Adrenal gland (tissue), 12 donors: ENCODE data around the gene VWA3A. TPM values are rescaled to one million over a fixed set of nuclear protein-coding genes. Genes with fewer than 3 reads are reported as not detected.
"Not testable (repeated sequence)": the region's sequence is repeated elsewhere in the genome, so short reads cannot be mapped to it uniquely, and the experiment has no call there.

ENCODE experiments used
- DNase-seq, 7 donors: peaks; one replicate each; pipeline ENCODE4 v3.0.0-alpha.2; 2019 to 2020
- H3K27ac ChIP-seq, 5 donors: fragments of 200-600 bp; sonication (generic) in 4 of 5; 1 replicate in 3 of 5; 2 replicates in 2 of 5; pipeline versions ENCODE4 v1.5.1 to v1.8.0; 2016 to 2020; ENCODE audit warnings: mild to moderate bottlenecking in 1 of 5
- H3K27me3 ChIP-seq: fragments of 200-600 bp; 2 replicates; pipeline ENCODE4 v1.8.0; 2021
- H3K36me3 ChIP-seq, 2 donors: fragments of 200-600 bp; replicated peaks in 1 of 2; 1 replicate in 1 of 2; 2 replicates in 1 of 2; pipeline versions ENCODE4 v1.5.1 to v1.8.0; 2018 to 2022
- H3K4me1 ChIP-seq, 2 donors: fragments of 200-600 bp; replicated peaks in 1 of 2; 1 replicate in 1 of 2; 2 replicates in 1 of 2; pipeline versions ENCODE4 v1.5.1 to v1.8.0; 2018 to 2021
- H3K4me3 ChIP-seq, 4 donors: fragments of 200-600 bp; sonication (generic) in 3 of 4; one replicate each; pipeline ENCODE4 v1.5.1; 2016 to 2018
- H3K9me3 ChIP-seq, 3 donors: fragments of 200-600 bp; sonication (generic) in 1 of 3; replicated peaks in 1 of 3; 1 replicate in 2 of 3; 2 replicates in 1 of 3; pipeline versions ENCODE4 v1.5.1 to v1.8.0; 2016 to 2021
- POLR2A ChIP-seq, 2 donors: fragments of 450-650 bp; IDR thresholded peaks; one replicate each; pipeline ENCODE4 v1.6.1; 2017; ENCODE audit warnings: antibody characterized with exemption in 2 of 2, mild to moderate bottlenecking in 2 of 2, moderate library complexity in 1 of 2
- WGBS, 4 donors: extraction: QIAGEN DNeasy Blood & Tissue Kit in 2 of 4; methylation state at CpG; one replicate each; pipeline versions ENCODE4 v1.1.5 to v1.1.7; 2013 to 2017; 5-methylcytosine and 5-hydroxymethylcytosine counted together
- intact Hi-C, 2 donors: fragments of 100-400 bp; cut with DNase I; formaldehyde crosslinking; loops; one replicate each; pipeline versions ENCODE4 v1.14.1 to v1.15.0; 2022 to 2023
- polyA plus RNA-seq, 3 donors: library from polyadenylated mRNA; stranded (reverse); fragments of 200-250 nt in 2 of 3; fragments of 350-450 nt in 1 of 3; fragmentation: Illumina TruSeq in 1 of 3; extraction: RNeasy Lipid Tissue Mini Kit (QIAGEN cat#74804) in 1 of 3; gene quantifications; one replicate each; pipeline ENCODE4 v1.2.3, GENCODE V29; 2013 to 2014
- total RNA-seq, 9 donors: library from RNA; depleted of rRNA in 4 of 9; stranded (reverse); fragments of >200 nt in 4 of 9; fragments of 120-200 nt in 1 of 9; fragmentation: NEBNext Ultra II Directional in 1 of 9; extraction: Animal tissue kit (Norgen Biotek cat#: 25700) in 1 of 9; gene quantifications; one replicate each; pipeline versions ENCODE4 v1.1.0 to v1.2.4, GENCODE V29; 2013 to 2023
- TF ChIP-seq, protein P1 (sequence below), 6 experiments: fragments of 450-650 bp in 4 of 6; fragments of 200-600 bp in 2 of 6; sonication (generic) in 1 of 6; IDR thresholded peaks; 1 replicate in 5 of 6; 2 replicates in 1 of 6; pipeline versions ENCODE4 v1.5.1 to v1.8.0; 2016 to 2021; ENCODE audit warnings: antibody characterized with exemption in 6 of 6, mild to moderate bottlenecking in 2 of 6, moderate library complexity in 1 of 6
- donor health status: healthy with polysubstance abuse.
- donor health status: Bipolar disorder and iron deficiency.
- donor health status: DM: yes; HTN: yes; CAD: no.
- donor health status: DM: no; HTN: no; CAD: no.
- donor health status: DM: no; HTN: no; CAD: no.
- donor health status: DM: yes; HTN: yes; CAD: no.

VWA3A gene
- total and polyA plus RNA-seq, 12 donors, result 0.17 to 0.72 (median 0.29) TPM; not detected in 6

DNA sequence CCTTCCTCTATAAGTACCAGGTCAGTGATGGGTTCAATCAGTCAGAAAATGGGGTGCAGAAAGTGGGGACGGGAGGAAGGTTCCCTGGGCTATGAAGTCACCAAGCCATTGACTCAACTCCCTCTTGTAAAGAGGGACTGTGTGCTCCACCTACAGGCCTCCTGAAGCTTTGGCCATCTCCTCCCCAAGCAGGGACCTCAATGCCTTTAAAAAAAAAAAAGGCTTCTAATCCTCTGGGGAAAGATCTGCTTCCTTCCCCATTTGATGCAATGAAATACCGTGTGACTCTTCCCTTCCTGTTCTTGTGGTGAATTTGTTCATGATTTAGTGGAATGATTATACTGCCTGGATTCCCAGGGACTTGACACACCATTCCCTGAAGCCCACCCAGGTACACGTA lies 30.8 kb downstream of the VWA3A start:
- intact Hi-C loops, result no loop called here
- no peak overlapping the region for H3K4me3 ChIP-seq

DNA sequence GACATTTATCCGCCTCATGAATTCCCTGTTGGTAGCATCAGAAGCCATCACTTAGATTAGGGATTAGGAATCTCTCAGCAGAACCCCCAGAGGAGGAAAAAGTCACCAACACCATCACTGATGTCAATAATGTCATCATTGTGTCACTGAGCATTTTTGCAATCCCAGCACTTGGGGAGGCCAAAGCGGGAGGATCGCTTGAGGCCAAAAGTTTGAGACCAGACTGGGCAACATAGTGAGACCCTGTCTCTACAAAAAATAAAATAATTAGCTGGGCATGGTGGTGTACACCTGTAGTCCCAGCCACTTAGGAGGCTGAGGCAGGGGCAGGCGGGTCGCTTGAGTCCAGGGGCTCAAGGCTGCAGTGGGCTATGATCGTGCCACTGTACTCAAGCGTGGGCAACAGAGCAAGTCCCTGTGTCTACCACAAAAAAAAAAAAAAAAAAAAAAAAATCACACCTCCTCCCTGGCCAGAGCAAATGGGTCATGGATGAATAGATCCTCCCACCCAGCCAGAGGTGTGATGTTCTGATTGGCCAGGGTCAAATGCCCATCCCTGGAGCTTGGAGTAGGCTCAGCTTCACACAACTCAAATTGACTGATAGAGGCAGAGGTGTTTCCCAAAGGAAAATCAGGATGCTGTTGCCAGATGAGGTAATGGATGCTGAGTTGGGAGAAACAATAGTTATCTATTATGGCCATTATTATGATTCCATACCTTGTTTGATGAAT lies 31.6 kb downstream of the VWA3A start:
- TF ChIP-seq, protein P1, sequence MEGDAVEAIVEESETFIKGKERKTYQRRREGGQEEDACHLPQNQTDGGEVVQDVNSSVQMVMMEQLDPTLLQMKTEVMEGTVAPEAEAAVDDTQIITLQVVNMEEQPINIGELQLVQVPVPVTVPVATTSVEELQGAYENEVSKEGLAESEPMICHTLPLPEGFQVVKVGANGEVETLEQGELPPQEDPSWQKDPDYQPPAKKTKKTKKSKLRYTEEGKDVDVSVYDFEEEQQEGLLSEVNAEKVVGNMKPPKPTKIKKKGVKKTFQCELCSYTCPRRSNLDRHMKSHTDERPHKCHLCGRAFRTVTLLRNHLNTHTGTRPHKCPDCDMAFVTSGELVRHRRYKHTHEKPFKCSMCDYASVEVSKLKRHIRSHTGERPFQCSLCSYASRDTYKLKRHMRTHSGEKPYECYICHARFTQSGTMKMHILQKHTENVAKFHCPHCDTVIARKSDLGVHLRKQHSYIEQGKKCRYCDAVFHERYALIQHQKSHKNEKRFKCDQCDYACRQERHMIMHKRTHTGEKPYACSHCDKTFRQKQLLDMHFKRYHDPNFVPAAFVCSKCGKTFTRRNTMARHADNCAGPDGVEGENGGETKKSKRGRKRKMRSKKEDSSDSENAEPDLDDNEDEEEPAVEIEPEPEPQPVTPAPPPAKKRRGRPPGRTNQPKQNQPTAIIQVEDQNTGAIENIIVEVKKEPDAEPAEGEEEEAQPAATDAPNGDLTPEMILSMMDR (IDR thresholded peaks at IDR 0.05), result no peak
- TF ChIP-seq POLR2A (IDR thresholded peaks at IDR 0.05), result no peak
- DNase-seq, result no peak
- 92 to 95% (median 94%) methylated on average over 5 to 7 of the region's 7 CpGs for WGBS, 4 donors
- Histone ChIP-seq H3K4me1 (no peaks in the 10 kb centered on the region), H3K27me3 (no peaks in the 10 kb centered on the region), H3K27ac (no peak overlapping the region), H3K36me3 (no peaks in the 10 kb centered on the region), H3K4me3 (no peak overlapping the region), H3K9me3 (no peaks in the 10 kb centered on the region)
- intact Hi-C loops, result no loop called here

More for the DNA sequence above, 30.8 kb downstream of the VWA3A start:
- TF ChIP-seq POLR2A (IDR thresholded peaks at IDR 0.05), result no peak
- TF ChIP-seq, protein P1 (IDR thresholded peaks at IDR 0.05), result no peak
- WGBS, 4 donors, result 41 to 59% (median 51%) methylated on average over 3 of the region's 3 CpGs
- H3K27me3 ChIP-seq, result no peaks in the 10 kb centered on the region
- no peak overlapping the region for H3K27ac ChIP-seq
- H3K9me3 ChIP-seq, result no peaks in the 10 kb centered on the region
- no peaks in the 10 kb centered on the region for H3K4me1 ChIP-seq
- DNase-seq, result no peak
- no peaks in the 10 kb centered on the region for H3K36me3 ChIP-seq

DNA sequence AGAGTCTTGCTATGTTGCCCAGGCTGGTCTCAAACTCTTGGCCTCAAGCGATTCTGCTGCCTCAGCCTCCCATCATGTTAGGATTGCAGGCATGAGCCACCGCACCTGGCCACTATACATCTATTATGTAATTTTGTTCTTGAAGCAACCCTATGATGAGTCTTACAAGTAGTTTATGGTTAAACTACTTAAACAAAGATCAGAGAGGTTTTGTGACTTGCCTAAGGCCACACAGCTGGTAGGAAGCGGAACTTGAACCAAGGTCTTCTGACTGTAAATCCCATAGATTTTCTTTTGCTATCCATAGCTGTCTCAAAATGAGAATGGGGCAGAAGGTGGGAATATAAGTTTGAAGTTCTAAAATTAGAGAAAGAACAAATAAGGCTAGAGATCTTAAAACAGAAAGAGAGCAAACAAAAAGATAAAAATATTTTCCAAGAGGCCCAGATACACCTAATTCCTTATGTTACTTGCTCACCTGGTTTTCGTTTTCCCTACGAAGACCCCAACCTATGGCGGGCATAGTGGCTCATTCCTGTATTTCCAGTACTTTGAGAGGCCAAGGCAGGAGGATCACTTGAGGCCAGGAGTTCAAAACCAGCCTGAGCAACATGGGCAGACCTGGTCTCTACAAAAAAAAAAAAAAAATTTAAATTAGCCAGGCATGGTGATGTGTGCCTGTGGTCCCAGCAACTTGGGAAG lies 32.4 kb downstream of the VWA3A start:
- no peaks in the 10 kb centered on the region for H3K36me3 ChIP-seq
- H3K9me3 ChIP-seq, result no peaks in the 10 kb centered on the region
- intact Hi-C loops, result no loop called here
- H3K4me1 ChIP-seq, result no peaks in the 10 kb centered on the region
- no peaks in the 10 kb centered on the region for H3K27me3 ChIP-seq
- H3K4me3 ChIP-seq, result no peak overlapping the region
- no peak overlapping the region for H3K27ac ChIP-seq
- no peak for DNase-seq
- no peak for TF ChIP-seq POLR2A (IDR thresholded peaks at IDR 0.05)
- TF ChIP-seq, protein P1 (IDR thresholded peaks at IDR 0.05), result no peak
- WGBS, 4 donors, result 87 to 93% (median 90%) methylated on average over 6 of the region's 6 CpGs

DNA sequence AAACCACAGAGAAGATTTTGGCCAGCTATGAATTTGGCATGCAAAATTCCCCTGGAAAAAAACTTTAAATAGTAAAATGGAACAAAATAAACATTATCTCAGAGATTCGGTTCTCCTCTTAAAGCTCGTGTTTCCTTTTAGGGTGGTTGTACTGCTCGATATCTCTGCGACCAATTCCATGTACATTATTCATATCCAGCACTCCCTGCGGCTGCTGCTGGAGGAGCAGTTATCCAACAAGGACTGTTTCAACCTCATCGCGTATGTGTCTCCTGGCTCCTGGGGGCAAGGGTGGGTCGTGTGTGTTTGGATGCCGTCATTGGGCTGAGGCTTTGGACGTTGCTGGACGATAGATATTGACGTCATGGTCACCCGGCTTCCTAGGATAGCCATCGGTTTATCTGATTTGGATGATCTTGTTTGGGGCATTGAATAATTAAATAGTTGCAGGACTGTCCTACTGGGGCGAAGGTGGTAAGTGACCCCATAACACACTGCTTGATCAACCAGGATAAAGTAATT lies 33.8 kb downstream of the VWA3A start:
- intact Hi-C loops, result no loop called here
- TF ChIP-seq, protein P1 (IDR thresholded peaks at IDR 0.05), result no peak
- Histone ChIP-seq H3K27me3 (no peaks in the 10 kb centered on the region), H3K27ac (no peak overlapping the region), H3K4me3 (no peak overlapping the region), H3K36me3 (no peaks in the 10 kb centered on the region), H3K4me1 (no peaks in the 10 kb centered on the region), H3K9me3 (no peaks in the 10 kb centered on the region)
- DNase-seq, result no peak
- 76 to 85% (median 84%) methylated on average over 15 of the region's 15 CpGs for WGBS, 4 donors

DNA sequence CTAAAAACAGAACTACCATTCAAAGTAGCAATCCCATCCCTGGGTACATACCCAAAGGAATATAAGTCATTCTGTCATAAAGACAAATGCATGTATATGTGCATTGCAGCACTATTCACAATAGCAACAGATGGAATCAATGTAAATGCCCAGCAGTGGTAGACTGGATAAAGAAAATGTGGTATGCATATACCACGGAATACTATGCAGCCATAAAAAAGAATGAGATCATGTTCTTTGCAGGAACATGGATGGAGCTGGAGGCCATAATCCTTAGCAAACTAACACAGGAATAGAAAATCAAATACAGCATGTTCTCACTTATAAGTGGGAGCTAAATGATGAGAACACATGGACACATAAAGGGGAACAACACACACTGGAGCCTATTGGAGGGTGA lies 36.2 kb downstream of the VWA3A start:
- DNase-seq, H3K36me3 ChIP-seq, H3K27ac ChIP-seq, intact Hi-C loops, H3K27me3 ChIP-seq, H3K9me3 ChIP-seq, H3K4me3 ChIP-seq, H3K4me1 ChIP-seq: not testable (repeated sequence)
- 79 to 96% (median 93%) methylated on average over 1 of the region's 1 CpG for WGBS, 4 donors
